Adipocyte (in vitro differentiated cells): ENCODE measurements around the gene EIF4A2.

ENCODE experiments used
- DNase-seq: peaks from one replicate; pipeline ENCODE4 v3.0.0-alpha.2; 2015; ENCODE audit warnings: low read depth
- H3K27me3 ChIP-seq: replicated peaks from 2 replicates; pipeline ENCODE4 v1.7.0; 2013; ENCODE audit warnings: mild to moderate bottlenecking, low read length, moderate library complexity; ENCODE audit not compliant: control insufficient read depth, insufficient read depth
- H3K36me3 ChIP-seq: 2 replicates; pipeline ENCODE4 v1.7.0; 2013; ENCODE audit warnings: low read length, mild to moderate bottlenecking, moderate library complexity; ENCODE audit not compliant: control insufficient read depth, insufficient read depth, severe bottlenecking
- H3K4me1 ChIP-seq: 2 replicates; pipeline ENCODE4 v1.7.0; 2013; ENCODE audit warnings: mild to moderate bottlenecking, low read length, moderate library complexity; ENCODE audit not compliant: control insufficient read depth, insufficient read depth
- H3K4me3 ChIP-seq: 2 replicates; pipeline ENCODE4 v1.7.0; 2013; ENCODE audit warnings: mild to moderate bottlenecking, low read length, moderate library complexity
- H3K9ac ChIP-seq: 2 replicates; pipeline ENCODE4 v1.7.0; 2013; ENCODE audit warnings: mild to moderate bottlenecking, low read length, moderate library complexity
- H3K9me3 ChIP-seq: 2 replicates; pipeline ENCODE4 v1.7.0; 2013; ENCODE audit warnings: mild to moderate bottlenecking, low read length, moderate library complexity; ENCODE audit not compliant: control insufficient read depth

Gene EIF4A2

DNA sequence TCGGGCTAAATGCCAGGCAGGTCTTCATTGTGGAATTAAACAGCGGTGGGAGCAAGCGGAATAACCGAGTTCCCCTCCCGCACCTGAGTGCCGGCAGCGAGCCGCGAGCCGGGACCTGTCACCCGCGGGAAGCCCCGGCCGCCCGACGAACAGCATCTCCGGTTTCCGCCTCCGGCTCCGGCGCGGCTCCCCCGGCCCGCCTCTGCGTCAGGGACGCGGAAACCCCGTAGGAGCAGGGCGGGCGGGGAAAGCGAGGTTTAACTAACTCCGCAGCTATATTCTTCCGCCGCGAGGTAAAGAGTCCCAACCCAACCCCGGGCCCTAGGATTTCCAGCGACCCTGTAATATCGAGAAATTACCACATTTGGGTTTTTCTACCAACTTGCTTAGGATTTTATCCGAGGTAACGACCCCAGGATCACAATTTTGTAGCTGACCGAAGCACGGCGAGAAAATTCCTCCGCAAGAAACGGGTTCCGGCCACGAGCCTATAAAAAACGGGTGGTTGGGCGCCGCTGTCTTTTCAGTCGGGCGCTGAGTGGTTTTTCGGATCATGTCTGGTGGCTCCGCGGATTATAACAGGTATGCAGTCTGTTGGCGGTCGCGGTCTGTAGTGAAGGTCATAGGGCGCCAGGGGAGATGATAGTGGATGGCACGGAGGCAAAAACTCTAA, at the start of gene EIF4A2:
TSS of gene EIF4A2 (plus strand) at position 520 of the 673 bp plus-strand sequence. CDS start at position 554, 34 bp downstream.
- Histone ChIP-seq H3K9ac (peak within 1 kb of the TSS; percentile 100), H3K9me3 (no peaks in the 10 kb centered on the region), H3K4me1 (peaks cover 36% of the 10 kb centered on the region), H3K4me3 (peak within 1 kb of the TSS; percentile 100), H3K27me3 (no peaks in the 10 kb centered on the region), H3K36me3 (peaks cover 40% of the 10 kb centered on the region)
- DNase-seq = peak; percentile 97

DNA sequence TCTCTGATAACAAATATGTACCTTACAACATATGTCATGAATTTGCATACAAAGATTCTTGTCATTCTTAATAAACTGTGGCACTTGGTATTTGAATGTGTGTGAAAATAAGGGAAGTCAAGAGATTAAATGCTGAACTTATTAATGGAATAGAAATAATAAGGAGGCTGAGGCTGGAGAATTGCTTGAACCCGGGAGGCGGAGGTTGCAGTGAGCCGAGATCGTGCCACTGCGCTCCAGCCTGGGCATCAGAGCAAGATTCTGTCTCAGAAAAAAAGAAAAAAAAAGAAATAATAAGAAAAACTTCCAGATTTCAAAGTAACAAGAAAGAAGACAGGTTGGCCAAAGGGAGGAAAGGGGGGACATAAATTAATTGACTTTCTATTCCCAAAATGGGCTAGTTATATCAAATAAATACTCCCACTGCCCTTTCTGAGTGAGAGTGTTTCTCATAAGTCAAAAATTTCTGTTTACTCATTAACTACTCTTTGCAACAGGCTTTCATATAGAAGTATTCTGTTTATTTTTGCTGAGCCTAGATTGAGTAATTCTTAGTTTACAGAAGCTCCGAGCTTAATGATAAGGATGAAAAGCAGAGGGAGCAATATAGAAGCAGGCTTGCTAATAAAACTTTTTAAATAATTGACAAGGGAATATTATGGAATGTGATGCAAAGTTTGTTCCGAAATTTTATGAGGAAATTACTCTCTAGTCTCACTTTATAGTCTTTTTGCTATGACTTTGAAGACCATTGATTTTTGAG, 40.6 kb upstream of the EIF4A2 start:
- Histone ChIP-seq H3K9ac (no peak overlapping the region), H3K27me3 (peaks cover 6% of the 10 kb centered on the region), H3K4me1 (peaks cover 4% of the 10 kb centered on the region), H3K9me3 (no peaks in the 10 kb centered on the region), H3K4me3 (no peak overlapping the region), H3K36me3 (no peaks in the 10 kb centered on the region)
- DNase-seq = no peak

DNA sequence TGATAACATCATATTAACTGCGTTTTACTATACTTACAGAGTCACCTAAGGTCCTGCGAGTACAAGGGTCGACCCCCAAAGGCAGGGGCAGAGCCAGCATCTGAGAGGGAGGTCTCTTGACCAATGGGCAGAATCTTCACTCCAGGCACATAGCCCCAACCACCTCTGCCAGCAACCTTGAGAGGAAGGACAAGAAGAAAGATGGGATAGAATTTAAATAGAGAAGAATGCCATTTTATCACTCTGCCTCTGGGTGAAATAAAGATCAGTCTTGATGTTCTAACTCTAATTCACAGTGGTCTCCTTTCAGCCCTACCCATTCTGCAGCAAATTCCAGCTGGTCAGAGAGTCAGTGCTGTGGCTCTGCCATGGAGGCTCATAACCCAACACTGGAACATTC, 39.7 kb upstream of the EIF4A2 start:
- no peaks in the 10 kb centered on the region for H3K9me3 ChIP-seq
- no peak overlapping the region for H3K4me3 ChIP-seq
- no peak overlapping the region for H3K9ac ChIP-seq
- H3K36me3 ChIP-seq = no peaks in the 10 kb centered on the region
- no peak for DNase-seq
- peaks cover 6% of the 10 kb centered on the region for H3K27me3 ChIP-seq
- peaks cover 4% of the 10 kb centered on the region for H3K4me1 ChIP-seq

DNA sequence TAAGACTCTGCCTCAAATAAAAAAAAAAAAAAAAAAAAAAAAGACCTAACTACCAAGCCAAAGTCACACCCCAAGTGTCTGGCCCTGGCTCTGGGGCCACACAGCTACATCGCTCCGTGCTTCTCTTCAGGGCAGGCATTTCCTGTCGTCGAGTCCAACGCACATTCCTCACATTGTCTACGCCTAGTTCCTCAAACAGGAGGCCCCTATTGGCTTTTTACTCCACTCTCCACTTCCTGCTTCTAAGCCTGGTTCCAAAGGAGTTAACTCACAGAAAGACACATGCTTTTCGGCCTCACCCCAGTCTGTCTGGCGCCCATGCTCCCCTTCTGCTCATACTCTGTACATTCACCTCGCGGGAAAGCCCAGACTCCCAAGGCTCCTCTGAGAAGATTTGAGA, 37.4 kb upstream of the EIF4A2 start:
- H3K4me1 ChIP-seq = peaks cover 4% of the 10 kb centered on the region
- H3K9ac ChIP-seq = peak overlapping the region; percentile 39
- DNase-seq = peak; percentile 16
- peaks cover 6% of the 10 kb centered on the region for H3K27me3 ChIP-seq
- H3K4me3 ChIP-seq = no peak overlapping the region
- H3K9me3 ChIP-seq = no peaks in the 10 kb centered on the region
- H3K36me3 ChIP-seq = no peaks in the 10 kb centered on the region

DNA sequence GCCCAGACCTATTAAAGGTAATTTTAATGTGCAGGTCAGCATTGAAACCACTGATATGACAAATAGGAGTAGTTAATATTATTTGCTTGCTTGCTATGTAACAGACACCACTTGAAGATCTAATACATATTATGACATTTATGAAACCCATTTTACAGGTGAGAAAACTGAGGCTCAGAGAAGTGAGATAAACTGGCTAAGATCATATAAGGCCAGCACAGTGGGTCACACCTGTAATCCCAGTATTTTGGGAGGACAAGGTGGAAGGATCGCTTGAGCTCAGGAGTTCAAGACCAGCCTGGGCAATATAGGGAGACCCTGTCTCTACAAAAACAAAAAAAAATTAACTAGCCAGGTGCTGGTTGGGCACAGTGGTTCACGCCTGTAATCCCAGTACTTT, 33.1 kb upstream of the EIF4A2 start:
- H3K27me3 ChIP-seq = no peaks in the 10 kb centered on the region
- peaks cover 8% of the 10 kb centered on the region for H3K4me1 ChIP-seq
- no peaks in the 10 kb centered on the region for H3K36me3 ChIP-seq
- DNase-seq = no peak
- no peak overlapping the region for H3K9ac ChIP-seq
- H3K9me3 ChIP-seq = no peaks in the 10 kb centered on the region
- H3K4me3 ChIP-seq = no peak overlapping the region

GRCh38 chr3:186751480-186751879, 31.9 kb upstream of the EIF4A2 start:
- no peaks in the 10 kb centered on the region for H3K9me3 ChIP-seq
- no peak for DNase-seq
- H3K4me3 ChIP-seq = no peak overlapping the region
- H3K4me1 ChIP-seq = peaks cover 4% of the 10 kb centered on the region
- no peak overlapping the region for H3K9ac ChIP-seq
- no peaks in the 10 kb centered on the region for H3K36me3 ChIP-seq
- no peaks in the 10 kb centered on the region for H3K27me3 ChIP-seq

- peaks cover 4% of the 10 kb centered on the region for H3K4me1 ChIP-seq
- no peak overlapping the region for H3K9ac ChIP-seq
- H3K4me3 ChIP-seq = no peak overlapping the region
- no peak for DNase-seq
- H3K27me3 ChIP-seq = no peaks in the 10 kb centered on the region
- no peaks in the 10 kb centered on the region for H3K36me3 ChIP-seq
- H3K9me3 ChIP-seq = no peaks in the 10 kb centered on the region
These were observed 29.4 kb upstream of the EIF4A2 start for GRCh38 chr3:186754006-186754405.

DNA sequence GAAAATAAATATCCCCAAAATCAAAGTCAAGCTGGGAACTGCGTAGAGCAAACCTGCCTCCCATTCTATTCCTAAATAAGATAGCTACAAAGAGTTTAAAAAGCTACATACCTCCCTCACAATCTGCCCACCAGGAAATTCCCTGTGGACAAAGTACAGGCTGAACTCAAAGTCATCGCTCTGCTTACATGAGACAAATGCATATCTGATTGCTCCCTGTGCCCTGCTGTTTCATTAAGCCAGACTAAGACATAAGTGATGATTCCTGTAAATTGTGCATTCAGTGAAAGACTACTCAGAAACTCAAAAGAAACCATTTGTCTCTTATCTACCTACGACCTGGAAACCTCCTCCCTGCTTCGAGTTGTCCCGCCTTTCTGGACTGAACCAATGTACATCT, 28.5 kb upstream of the EIF4A2 start:
- no peaks in the 10 kb centered on the region for H3K36me3 ChIP-seq
- H3K9ac ChIP-seq = no peak overlapping the region
- H3K27me3 ChIP-seq = no peaks in the 10 kb centered on the region
- H3K4me1 ChIP-seq = peaks cover 4% of the 10 kb centered on the region
- H3K4me3 ChIP-seq = no peak overlapping the region
- H3K9me3 ChIP-seq = no peaks in the 10 kb centered on the region
- no peak for DNase-seq

DNA sequence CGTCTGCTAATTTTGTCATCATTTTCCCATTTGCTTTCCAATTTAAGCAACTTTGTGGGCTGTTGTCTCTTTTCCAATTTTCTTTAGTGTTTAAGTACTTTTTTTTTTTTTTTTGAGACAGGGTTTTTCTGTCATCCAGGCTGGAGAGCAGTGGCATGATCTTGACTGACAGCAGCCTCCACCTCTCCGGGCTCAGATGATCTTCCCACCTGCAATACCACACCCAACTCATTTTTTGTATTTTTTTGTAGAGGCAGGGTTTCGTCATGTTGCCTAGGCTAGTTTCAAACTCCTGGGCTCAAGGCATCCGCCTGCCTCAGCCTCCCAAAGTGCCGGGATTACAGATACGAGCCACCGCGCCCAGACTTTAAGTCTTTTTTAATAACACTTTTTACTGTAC, 26.2 kb upstream of the EIF4A2 start:
- Histone ChIP-seq H3K4me1 (peaks cover 4% of the 10 kb centered on the region), H3K36me3 (no peaks in the 10 kb centered on the region), H3K4me3 (no peak overlapping the region), H3K9me3 (no peaks in the 10 kb centered on the region), H3K27me3 (no peaks in the 10 kb centered on the region), H3K9ac (no peak overlapping the region)
- DNase-seq = no peak

- Histone ChIP-seq H3K36me3 (no peaks in the 10 kb centered on the region), H3K9ac (no peak overlapping the region), H3K9me3 (no peaks in the 10 kb centered on the region), H3K4me1 (peaks cover 4% of the 10 kb centered on the region), H3K4me3 (no peak overlapping the region), H3K27me3 (no peaks in the 10 kb centered on the region)
- no peak for DNase-seq
These were observed 25.6 kb upstream of the EIF4A2 start for GRCh38 chr3:186757686-186758220.

GRCh38 chr3:186759231-186759930, 24.0 kb upstream of the EIF4A2 start:
- no peak overlapping the region for H3K9ac ChIP-seq
- no peak for DNase-seq
- H3K9me3 ChIP-seq = no peaks in the 10 kb centered on the region
- no peaks in the 10 kb centered on the region for H3K36me3 ChIP-seq
- H3K4me1 ChIP-seq = no peaks in the 10 kb centered on the region
- no peaks in the 10 kb centered on the region for H3K27me3 ChIP-seq
- no peak overlapping the region for H3K4me3 ChIP-seq
